Cardiac septum (tissue), 1 donor: Measurements from ENCODE around the gene RNF212. TPM values are rescaled to one million over a fixed set of nuclear protein-coding genes. Genes with fewer than 3 reads are reported as not detected.

ENCODE experiments used
- DNase-seq: peaks from one replicate; pipeline ENCODE4 v3.0.0-alpha.2; 2020; ENCODE audit warnings: low spot score
- intact Hi-C: fragments of 100-400 bp; cut with DNase I; formaldehyde crosslinking; loops from one replicate; pipeline ENCODE4 v1.14.0; 2022
- total RNA-seq: library from RNA; stranded (reverse); fragmentation: NEBNext Ultra II Directional; extraction: Animal tissue kit (Norgen Biotek cat#: 25700); gene quantifications from one replicate; pipeline ENCODE4 v1.2.1, GENCODE V29; 2021
- donor health status: DM: no; HTN: no; CAD: no.

The RNF212 gene
- total RNA-seq, 1 donor from 2014 or later: 1.4 TPM

DNA sequence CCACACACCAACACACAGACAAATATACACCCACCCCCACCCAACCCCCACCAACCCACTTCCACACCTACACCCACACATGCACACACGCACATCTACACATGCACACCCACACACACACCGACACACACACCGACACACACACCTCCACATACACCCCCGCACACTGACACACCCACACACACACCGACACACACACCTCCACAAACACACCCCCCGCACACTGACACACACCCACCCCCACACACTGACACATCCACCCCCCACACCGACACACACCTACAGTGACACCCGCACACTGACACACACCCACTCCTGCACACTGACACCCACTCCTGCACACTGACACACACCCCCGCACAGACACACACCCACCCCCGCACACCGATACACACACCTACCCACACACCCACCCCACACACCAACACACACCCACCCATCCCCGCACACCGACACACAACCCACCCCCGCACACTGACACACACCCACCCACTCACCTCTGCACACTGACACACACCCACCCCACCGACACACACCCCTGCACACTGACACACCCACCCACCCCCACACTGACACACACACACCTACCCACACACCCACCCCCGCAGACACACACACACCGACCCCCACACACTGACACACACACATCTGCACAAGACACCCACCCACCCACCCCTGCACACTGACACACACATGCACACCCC lies 70.9 kb downstream of the RNF212 start:
- no peak for DNase-seq
- intact Hi-C loops: no loop called here

DNA sequence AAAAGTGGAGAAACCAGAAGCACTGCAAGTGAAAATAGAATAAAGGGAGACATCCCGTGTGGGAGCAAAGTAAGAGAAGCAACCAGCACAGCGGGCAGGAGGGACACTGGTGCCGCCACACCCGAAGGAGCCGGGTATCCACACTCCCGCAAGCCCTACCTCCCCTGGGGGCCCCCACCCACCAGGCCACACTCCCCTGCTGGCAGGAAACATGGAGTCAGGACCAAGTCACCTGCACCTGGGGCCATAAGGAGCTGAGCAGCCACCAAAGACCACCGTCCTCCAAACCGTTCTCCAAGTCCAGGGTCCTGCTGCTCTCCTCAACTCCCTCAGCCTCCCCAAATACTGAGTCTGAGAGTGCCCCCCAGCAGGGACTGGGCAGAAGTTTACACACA lies 71.4 kb downstream of the RNF212 start:
- intact Hi-C loops: no loop called here
- DNase-seq: no peak

DNA sequence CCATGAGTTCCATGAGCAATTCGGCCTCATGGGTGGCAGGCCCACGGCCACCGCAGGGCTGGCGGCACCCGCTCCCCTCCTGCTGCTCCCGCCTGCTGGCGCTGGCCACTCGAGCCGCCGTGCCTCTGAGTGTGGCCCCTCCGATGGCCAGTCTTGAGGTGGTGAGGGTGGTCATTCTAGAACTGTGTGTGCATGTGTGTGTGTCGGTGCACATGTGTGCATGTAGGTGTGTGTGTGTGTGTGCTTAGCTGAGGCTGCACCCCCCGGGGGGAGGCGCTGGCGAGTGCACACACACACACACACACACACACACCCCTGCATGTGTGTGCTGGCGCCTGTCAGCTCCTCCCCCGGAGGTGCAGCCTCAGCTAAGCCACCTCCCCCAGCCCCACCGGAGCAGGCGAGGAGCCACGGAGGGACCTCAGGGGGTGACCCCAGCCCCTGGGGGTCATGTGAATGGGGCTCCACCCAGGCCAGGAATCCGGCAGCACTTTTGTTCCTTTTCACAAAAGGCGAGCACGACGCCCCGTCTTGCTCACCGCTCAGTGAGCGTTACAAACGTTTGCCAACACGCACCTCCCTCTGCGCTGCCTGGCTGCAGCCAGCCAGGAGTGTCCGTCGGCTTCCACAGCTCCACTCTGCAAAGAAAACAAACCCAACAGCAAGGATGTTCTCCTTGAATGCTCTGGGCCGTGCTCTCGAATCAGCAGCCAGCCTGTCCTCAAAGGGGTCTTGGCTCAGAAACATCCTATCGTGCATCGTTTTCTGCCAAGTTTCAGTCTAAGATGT lies 72.0 kb downstream of the RNF212 start:
- intact Hi-C loops: no loop called here

DNA sequence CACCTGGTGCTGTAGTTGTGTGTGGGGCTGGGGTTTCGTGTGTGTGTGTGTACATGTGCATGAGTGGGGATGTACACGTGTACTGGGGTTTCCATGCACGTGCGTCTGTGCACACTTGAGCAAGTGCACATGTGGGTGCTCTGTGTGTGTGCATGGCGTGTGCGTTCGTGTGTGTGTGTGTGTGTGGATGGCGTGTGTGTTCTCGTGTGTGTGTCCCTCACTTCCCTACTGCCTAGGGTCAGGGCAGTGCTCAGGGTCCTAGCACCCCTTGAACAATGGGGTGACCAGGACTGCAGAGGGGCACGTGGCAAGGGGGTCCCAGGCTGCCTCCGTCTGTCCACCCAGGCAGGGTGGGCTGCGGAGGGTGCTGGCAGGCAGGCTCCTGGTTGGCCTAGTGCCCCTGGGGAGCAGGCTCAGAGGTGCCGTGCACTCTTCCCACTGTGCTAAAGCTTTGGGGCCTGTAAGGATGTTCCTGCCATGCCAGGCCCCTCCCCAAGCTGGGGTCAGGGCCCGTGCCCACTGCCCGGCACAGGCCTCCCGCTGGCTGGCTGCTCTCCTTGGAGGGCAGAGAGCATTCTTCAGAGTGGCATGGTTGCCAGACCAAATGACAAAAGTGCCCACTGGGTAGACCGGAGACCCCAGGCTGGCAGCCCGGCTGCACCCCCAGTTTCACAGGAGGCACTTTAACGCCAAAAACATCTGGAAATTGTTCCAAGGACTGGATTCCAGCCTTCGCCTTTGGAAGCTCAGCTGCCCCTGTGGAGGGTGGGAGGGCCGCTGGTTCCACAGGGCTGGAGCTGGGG lies 72.8 kb downstream of the RNF212 start:
- no peak for DNase-seq
- intact Hi-C loops: no loop called here

More for the DNA sequence above, 72.0 kb downstream of the RNF212 start:
- no peak for DNase-seq

DNA sequence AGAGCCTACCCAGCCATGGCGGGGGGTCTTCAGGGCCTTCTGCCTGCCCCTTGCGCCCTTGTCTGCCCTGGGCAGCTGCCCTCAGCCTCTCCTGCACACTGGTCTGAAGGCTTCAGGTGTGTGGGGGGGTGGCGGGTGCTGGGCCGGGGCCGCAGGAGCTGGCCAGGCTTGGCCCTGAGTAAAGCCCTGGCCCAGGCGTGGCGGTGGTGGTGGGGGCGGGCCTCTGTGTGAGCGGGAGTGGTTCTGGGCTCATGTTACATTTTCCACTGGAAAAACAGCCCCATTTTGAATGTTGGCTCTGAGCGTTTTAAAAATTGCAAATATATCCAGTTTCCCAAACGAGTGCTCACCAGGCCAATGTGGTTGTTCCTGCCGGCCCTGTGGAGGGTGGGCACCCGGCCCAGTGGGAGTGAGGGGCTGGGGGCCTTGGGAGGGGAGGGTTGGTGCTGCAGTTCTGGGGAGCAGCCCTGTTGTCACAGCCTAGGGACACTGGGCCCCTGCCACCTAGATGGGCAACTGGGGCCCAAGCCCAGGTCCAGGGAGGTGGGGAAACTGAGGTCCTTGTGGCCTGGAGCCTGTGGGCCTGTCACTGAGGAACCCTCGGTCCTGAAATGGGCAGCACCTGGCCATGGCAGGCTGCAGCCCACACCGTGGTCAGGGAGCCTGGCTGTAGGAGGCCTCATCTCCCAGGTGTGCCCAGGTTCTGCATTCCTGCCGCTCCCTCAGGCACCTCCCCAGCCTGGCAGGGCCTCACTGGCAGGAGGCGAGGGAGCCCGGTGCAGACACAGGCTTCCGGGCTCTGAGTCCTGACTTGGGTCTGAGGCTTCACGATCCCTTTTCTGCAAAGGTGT lies 73.6 kb downstream of the RNF212 start:
- DNase-seq: no peak
- intact Hi-C loops: no loop called here

DNA sequence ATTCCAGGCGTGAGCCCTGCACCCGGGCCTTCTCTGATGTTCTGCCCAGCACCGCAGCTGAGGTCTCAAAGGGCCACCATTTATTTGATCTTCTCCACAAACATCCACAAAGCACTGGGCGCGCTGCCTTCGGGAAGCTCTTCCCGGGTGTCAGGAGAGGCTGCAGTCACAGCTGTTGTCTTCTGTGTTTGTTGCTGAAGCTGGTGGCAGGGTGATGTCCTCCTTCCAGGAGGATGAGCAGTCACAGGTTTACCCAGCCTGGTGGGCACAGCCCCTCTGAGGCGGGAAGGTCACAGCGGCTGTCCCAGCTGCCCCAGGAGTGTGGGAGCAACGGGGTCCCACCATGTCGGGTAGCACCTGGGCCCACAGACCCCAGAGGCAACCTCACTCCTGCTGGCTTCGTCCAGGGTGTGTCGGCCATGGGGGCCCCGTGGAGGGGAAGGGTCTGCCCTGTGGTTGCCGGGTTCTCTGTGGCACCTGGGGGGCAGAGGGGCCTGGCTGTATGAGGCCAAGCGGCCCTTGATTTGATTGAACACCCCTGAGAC lies 74.3 kb downstream of the RNF212 start:
- no peak for DNase-seq
- intact Hi-C loops: no loop called here

DNA sequence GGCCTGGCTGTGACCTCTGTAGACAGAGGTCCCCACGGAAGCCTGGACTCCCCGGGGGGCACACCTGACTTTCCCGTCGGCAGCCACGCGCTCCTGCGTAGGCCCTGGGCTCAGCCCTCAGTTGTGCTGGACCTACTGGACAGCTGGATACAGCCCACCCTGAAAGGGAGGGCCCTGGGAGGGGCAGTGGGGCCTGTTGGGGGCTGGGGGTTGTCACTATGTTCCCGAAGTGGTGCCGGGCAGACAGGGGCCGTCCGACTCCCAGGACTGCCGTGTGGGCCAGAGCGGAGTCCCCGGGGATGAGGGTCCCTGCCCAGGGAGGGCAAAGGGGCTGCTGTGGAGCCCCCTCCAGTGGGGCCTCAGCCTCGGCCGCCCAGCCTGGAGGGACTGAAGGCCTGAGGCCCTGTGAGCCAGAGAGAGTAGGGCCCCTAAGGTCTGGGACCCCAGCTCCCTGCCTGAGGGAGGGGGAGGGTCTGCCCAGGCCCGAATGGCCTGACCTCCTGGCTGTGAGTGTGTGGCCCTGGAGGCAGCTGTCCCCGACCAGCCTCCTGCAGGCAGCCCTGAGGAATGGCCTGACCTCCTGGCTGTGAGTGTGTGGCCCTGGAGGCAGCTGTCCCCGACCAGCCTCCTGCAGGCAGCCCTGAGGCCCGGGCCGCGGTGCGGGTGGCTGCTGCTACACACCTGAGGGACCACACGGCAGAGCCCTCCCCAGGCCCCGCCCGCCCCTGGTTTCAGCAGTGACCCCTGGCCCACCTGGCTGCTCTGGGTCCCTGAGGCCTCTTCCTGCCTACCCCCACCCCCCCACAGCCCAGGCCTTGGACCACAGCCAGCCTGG lies 76.2 kb downstream of the RNF212 start:
- intact Hi-C loops: no loop called here
- DNase-seq: no peak

DNA sequence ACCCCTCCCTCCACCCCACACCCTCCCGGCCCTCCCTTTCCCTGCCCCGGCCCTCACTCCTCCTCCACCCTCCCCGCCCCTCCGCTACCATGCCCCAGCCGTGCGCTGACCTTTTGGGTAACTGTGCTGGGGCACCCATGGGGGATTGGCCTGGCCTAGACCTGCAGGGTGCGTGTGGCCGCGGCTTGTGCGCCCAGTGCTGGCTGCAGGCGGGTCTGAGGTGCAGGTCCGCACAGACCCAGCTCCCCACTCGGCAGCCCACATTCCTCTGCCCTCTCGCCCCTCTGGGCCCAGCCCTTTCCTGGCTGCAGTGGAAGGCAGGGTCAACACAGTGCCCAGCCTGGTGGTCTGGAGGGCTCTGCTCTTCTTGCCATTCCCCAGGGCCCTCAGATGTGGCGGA lies 77.3 kb downstream of the RNF212 start:
- DNase-seq: no peak
- intact Hi-C loops: no loop called here

DNA sequence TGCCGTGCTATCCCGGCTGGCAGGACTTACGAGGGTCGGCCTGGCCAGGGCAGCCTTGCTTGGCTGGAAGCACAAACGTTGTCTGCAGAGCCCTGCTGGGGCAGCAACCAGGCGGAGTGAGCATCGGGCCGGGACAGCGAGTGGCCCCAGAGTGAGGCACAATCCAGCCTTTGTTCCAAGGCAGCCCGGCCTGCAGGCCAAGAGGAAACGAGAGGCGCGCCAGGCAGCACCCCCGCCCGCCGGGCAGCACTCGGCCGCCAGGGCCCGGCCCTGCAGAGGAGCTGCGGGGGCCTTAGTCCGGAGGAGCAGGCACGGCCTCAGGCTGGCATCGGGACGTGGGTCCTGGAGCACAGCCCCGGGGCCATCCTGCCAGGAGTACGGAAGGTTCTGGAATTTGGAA lies 77.9 kb downstream of the RNF212 start:
- intact Hi-C loops: no loop called here
- DNase-seq: no peak

DNA sequence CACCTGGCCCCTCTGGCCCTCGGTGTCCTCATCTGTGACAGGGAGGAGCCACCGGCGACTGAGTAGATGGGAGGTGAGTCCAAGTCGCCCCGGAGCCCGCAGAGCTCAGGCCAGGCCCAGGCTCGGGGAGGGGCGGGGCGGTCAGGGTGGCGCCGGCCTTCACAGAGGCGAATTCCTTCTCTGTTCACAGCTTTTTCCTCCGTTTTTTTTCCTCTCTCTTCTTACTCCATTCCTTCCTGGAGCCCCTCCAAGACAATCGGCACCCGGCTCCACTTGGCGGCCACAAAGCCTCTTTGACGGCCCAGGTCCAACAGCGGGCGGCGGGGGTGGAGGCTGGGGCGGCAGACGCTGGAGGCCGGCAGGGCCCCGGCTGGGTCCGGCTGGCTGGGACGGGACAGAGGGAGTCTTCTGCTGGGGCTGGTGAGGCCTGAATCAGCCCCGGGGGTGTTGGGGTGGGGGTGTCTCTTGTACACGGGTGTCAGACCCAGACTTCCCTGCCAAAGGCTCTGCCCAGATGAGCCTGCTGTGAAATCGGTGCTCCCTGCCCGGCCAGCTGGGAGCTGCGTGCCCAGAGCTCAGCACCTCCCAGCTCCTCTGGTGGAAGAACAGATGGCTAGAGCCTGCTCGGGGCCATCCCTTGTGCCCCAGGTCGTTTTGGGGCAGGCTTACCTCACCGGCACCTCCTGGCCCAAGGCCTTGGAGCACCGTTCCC lies 79.4 kb downstream of the RNF212 start:
- intact Hi-C loops: no loop called here
- DNase-seq: no peak

DNA sequence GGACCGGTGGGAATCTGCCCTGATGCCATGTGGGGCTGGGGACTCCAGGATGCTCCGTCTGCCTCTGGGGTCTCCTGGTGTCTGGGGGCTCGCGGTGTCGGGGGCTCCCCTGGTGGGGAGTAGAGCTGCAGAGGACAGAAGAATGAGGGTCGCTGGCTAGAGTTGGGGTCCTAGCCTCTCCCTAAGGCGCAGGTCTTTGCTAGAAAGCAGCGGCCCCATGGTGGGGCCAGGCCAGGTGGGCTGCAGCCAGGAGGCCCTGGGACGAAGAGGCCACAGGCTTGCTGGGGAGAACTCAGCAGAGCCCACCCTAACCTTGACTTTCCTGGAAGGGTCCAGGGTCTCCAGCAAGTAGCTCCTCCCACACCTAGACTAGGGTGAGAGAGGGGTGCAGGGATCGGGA lies 80.5 kb downstream of the RNF212 start:
- intact Hi-C loops: no loop called here
- DNase-seq: no peak

DNA sequence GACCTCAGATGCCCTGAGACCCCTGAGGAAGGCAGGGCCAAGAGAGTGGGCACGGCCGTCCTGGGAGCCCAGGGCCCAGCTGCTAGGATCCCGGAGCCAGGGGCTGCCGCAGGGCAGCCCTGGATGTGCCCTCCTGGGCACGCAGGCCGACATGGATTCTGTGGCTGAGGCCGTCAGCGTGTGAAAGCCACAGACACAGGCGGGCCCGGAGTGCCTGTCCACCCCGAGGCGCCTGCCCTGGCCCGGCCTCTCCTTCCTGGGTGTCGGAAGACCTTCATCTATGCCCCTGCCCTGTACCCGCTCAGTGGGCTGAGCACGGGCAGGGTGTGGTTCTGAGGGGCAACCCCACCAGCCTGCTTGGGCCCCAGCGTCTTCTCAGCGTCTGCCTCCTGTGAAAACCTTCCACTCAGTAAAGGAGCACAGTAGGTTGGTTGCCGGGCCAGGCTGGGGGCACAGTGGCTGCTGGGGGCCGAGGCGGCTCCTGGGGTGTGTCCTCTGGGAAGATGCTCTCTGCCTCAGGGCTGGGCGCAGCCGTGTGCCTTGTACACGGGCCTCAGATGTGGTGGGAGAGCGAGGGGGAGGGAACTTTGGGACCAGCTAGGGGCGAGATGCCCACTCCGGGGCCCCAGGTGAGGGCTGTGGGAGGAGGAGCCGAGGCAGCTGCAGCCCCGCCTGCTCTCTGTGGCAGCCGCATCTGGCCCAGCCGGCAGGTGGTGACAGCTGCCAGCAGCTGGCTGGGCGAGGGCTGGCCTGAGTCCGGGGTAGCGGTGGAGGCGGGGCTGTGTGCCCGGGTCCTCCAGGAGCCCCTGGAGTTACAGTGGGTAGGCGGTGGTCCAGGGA lies 81.2 kb downstream of the RNF212 start:
- intact Hi-C loops: no loop called here
- DNase-seq: no peak

DNA sequence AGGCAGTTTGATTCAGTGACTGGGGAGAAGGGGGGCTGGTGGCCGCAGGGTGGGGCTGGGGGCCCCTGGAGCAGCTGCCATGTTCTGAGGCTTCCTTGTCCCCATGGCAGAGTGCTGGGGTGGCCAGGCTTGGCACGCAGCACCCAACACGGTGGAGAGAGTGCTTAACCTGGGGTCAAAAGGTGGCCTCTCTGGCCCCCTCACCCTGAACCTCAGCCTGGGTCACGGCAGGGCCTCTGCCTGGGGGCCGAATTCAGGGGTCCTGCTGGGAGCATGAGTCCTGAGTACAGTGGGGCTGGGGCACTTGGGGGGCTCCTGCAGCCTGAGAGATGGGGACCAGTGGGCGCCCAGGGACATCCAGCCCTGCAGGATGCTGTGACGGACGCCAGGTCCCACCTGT lies 82.0 kb downstream of the RNF212 start:
- DNase-seq: no peak
- intact Hi-C loops: no loop called here

DNA sequence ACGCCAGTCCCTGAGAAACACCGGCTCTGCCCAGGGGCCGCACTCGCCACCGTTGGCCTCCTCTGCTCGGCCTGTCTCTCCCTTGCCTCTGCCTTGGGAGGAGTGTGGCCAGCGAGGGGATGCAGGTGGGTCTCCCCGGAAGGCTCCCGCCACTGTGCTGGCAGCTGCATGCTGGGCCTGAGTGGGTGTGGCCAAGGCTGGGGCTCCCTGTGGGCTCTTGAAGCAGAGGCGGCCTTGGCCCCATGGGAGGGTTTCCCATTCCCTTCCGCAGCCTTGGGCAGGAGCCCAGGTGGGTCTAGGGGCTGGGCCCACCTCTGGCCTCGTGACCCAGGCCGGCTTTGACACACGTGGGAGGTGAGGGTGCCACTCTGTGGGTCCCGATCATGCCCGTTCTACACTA lies 82.8 kb downstream of the RNF212 start:
- no peak for DNase-seq
- intact Hi-C loops: no loop called here

DNA sequence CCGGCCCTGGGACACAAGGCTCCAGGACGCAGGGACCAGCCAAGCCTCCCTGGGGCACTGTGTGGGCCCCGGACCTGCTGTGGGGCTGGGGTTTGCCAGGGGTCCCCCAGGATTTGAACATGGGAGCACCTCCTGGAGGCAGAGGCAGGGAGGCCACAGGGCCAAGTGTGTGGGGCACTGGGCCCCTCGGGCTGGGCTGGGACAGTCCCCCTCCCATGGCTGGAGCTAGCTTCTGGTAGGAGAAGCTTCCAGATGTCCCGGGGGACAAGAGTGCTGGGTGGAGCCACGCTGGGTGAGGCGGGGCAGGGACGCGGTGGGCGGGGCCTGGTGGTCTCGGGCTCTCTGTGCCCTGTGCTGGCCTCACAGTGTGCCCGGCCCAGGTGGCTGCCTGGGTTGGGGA lies 83.3 kb downstream of the RNF212 start:
- no peak for DNase-seq
- intact Hi-C loops: no loop called here

DNA sequence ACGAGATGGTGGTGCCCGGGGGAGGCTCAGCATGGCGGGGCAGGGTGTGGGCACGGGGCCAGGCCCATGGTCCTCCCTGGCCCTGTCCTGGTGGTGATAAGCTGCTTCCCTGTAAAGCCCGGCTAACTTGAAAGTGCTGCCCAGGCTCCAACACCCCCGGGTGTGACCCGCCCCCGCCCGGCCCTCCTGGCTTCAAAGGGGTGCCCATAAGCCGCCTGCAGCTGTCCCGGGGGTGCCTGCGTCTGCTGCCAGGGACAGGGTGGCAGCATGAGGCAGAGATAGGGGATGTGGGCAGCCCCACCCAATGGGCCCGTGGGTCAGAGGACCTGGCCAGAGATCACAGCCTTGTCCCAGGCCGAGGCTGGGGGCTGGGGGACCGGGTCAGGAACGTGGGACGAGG lies 83.8 kb downstream of the RNF212 start:
- DNase-seq: no peak
- intact Hi-C loops: no loop called here

DNA sequence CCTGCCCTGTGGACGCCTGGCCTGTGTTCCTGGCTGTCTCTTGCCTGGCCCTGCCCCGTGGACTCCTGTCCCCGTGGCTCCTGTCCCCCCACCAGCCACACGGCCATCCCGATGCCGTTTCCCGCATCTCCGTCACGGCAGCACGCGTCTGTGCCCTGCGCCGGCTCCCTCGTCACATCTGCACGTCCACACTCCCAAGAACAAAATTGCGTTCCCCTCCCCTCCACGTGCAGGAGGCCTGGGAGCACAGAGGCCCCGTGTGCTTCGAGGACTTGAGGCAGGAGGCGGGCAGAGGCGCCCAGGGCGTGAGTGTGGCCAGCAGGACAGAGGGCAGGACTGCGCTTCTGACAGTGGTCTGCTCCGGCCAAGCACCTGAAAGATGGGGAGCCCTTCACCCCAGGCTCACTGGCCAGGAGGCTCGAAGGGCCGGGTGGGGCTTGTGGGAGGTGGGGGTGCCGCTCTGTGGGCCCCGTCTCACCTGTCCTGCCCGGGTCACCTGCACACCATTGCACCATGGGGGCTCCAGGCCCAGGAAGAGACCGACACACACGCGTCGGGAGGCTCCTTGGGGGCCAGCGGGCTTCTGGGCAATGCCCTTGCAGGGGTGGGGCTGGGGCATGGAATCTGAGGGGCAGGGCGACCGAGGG lies 84.7 kb downstream of the RNF212 start:
- intact Hi-C loops: no loop called here
- DNase-seq: no peak
